Measurements from ENCODE around the gene GABRR1.

The GABRR1 gene

DNA sequence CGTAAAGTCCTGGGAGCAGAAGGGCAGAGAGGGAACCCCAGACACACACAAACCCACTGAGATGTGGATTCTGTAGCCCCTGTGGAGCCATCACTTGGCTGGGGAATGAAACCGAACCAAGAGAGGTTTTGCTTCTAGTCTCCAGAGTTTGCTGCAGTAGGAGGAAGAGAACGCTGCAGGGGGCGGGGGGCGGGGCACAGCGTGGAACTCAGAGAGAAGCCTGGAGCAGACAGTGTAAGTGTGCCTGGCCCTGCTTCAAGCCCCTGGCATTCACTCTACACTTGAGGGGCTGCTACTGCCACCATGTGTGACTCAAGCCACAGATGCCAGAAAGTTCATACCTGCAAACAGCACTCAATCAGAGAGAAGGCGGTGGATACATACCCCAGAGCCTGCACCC, 18.9 kb downstream of the GABRR1 start:
- H3K36me3 ChIP-seq (ENCODE audit: control insufficient read depth, insufficient read depth, low read length), result no peaks in the 10 kb centered on the region
- DNase-seq (ENCODE audit: low read depth, low spot score), result no peak
- H3K27me3 ChIP-seq (ENCODE audit: control insufficient read depth, insufficient read depth, low read length), result no peaks in the 10 kb centered on the region
- no peaks in the 10 kb centered on the region for H3K9me3 ChIP-seq (ENCODE audit: control insufficient read depth, insufficient read depth, low read length)
- H3K4me3 ChIP-seq (ENCODE audit: low read length), result no peak overlapping the region
- no CpG with 5 or more reads among the region's 7 CpGs for WGBS (ENCODE audit: insufficient coverage, insufficient read length)
- H3K27ac ChIP-seq (ENCODE audit: low read length), result no peak overlapping the region
- no peaks in the 10 kb centered on the region for H3K4me1 ChIP-seq (ENCODE audit: control insufficient read depth, insufficient read depth, low read length)

DNA sequence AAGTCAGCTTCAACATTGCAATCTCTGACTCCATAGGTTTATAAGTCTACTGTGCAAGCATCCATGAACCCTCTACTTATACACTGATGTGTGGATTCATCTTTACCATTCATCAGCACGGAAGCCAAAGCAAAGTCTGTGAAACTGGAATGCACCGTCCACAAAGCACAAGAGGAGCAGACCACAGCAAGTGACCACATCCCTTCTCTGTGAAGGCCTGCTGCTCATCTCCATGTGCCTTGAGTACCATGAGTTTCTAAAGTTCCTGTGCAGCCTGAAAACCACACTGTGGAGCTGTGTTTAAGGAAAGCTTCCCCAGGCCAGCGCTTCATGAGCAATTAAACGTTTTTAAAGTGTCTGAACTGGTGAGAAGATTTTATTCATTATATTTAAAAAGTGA, 20.0 kb downstream of the GABRR1 start:
- DNase-seq (ENCODE audit: low read depth, low spot score), result no peak
- Histone ChIP-seq H3K4me1 (ENCODE audit: control insufficient read depth, insufficient read depth, low read length) (no peaks in the 10 kb centered on the region), H3K27me3 (ENCODE audit: control insufficient read depth, insufficient read depth, low read length) (no peaks in the 10 kb centered on the region), H3K9me3 (ENCODE audit: control insufficient read depth, insufficient read depth, low read length) (no peaks in the 10 kb centered on the region), H3K4me3 (ENCODE audit: low read length) (no peak overlapping the region), H3K36me3 (ENCODE audit: control insufficient read depth, insufficient read depth, low read length) (no peaks in the 10 kb centered on the region), H3K27ac (ENCODE audit: low read length) (no peak overlapping the region)
- WGBS (ENCODE audit: insufficient coverage, insufficient read length), result no CpG with 5 or more reads among the region's 4 CpGs

DNA sequence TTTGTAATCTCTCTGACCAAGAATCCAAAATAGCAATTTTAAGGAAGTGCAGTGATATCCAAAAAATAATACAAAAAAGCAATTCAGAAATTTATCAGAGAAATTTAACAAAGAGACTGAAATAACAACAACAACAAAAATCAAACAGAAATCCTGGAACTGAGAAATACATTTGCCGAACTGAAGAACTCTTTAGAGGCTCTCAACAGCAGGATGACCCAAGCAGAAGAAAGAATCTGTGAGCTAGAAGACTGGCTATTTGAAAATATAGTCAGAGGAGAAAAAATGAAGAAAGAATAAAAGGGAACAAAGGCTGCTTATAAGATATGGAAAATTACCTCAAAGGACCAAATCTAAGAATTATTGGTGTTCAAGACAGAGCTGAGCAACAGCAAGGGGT, 22.6 kb downstream of the GABRR1 start:
- 0 out of 2 replicates have a peak, but pooled peaks cover 2% of the 10 kb centered on the region for H3K4me1 ChIP-seq (ENCODE audit: control insufficient read depth, insufficient read depth, low read length)
- H3K4me3 ChIP-seq (ENCODE audit: low read length), result no peak overlapping the region
- H3K27ac ChIP-seq (ENCODE audit: low read length), result no peak overlapping the region
- no peaks in the 10 kb centered on the region for H3K9me3 ChIP-seq (ENCODE audit: control insufficient read depth, insufficient read depth, low read length)
- H3K36me3 ChIP-seq (ENCODE audit: control insufficient read depth, insufficient read depth, low read length), result no peaks in the 10 kb centered on the region
- H3K27me3 ChIP-seq (ENCODE audit: control insufficient read depth, insufficient read depth, low read length), result no peaks in the 10 kb centered on the region
- DNase-seq (ENCODE audit: low read depth, low spot score), result no peak
- WGBS (ENCODE audit: insufficient coverage, insufficient read length), result no CpG with 5 or more reads among the region's 1 CpG

DNA sequence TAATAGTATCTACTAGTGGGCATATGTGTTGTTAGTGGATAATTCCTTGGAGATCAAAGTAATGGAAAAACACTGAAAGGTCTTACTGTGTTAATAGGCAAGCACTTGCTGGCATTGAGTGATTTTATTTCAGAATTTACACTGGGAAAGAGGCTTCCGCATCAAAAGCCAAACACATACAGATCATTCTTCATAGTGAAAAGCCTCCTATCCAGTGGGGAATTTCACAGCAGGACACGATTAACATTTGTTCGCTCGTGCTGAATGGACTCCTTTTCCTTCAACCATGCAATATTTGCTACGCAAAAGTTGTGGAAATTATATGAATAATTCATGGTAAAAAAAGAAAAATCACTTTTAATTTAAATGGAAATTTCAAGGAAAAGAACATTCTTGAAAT, 26.4 kb downstream of the GABRR1 start:
- no peak overlapping the region for H3K27ac ChIP-seq (ENCODE audit: low read length)
- H3K27me3 ChIP-seq (ENCODE audit: control insufficient read depth, insufficient read depth, low read length), result no peaks in the 10 kb centered on the region
- DNase-seq (ENCODE audit: low read depth, low spot score), result no peak
- 0 out of 2 replicates have a peak, but pooled peaks cover 2% of the 10 kb centered on the region for H3K4me1 ChIP-seq (ENCODE audit: control insufficient read depth, insufficient read depth, low read length)
- WGBS (ENCODE audit: insufficient coverage, insufficient read length), result no CpG with 5 or more reads among the region's 5 CpGs
- no peaks in the 10 kb centered on the region for H3K9me3 ChIP-seq (ENCODE audit: control insufficient read depth, insufficient read depth, low read length)
- H3K4me3 ChIP-seq (ENCODE audit: low read length), result no peak overlapping the region
- H3K36me3 ChIP-seq (ENCODE audit: control insufficient read depth, insufficient read depth, low read length), result no peaks in the 10 kb centered on the region

DNA sequence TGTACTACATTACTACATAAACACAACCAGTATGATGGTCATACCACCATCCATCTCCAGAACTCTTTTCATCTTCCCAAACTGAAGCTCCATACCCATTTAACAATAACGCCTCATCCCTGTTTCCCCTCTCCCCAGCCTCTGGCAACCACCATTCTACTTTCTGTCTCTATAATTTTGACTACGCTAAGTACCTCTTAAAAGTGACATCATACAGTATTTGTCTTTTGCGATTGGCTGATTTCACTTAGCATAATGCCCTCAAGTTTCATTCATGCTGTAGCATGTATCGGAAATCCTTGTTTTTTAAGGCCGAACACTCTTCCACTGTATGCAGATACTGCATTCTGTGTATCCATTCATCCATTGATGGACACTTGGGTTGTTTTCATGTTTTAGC, 29.7 kb downstream of the GABRR1 start:
- no peaks in the 10 kb centered on the region for H3K36me3 ChIP-seq (ENCODE audit: control insufficient read depth, insufficient read depth, low read length)
- DNase-seq (ENCODE audit: low read depth, low spot score), result no peak
- no peaks in the 10 kb centered on the region for H3K9me3 ChIP-seq (ENCODE audit: control insufficient read depth, insufficient read depth, low read length)
- no CpG with 5 or more reads among the region's 5 CpGs for WGBS (ENCODE audit: insufficient coverage, insufficient read length)
- 0 out of 2 replicates have a peak, but pooled peaks cover 2% of the 10 kb centered on the region for H3K4me1 ChIP-seq (ENCODE audit: control insufficient read depth, insufficient read depth, low read length)
- H3K4me3 ChIP-seq (ENCODE audit: low read length), result no peak overlapping the region
- no peaks in the 10 kb centered on the region for H3K27me3 ChIP-seq (ENCODE audit: control insufficient read depth, insufficient read depth, low read length)
- H3K27ac ChIP-seq (ENCODE audit: low read length), result no peak overlapping the region

DNA sequence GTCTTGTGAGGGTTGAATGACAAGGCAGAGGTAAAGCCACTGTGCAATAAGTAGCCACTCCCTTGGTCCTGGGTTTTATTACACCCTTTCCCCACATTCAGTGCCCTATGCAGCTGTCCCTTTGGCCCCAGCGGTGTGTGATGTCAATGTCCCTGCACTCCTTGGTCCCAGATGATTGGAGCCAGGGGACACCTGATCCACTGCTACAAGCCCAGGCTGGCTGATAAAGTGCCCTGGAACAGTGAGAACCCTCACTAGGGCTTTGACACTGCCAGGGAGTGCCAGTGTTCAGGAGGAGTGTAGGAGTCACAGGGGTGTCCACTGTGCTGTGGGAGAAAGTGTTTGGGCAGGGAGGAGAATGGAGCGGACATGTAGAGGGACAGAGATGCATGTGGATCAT, 30.4 kb downstream of the GABRR1 start:
- no peak for DNase-seq (ENCODE audit: low read depth, low spot score)
- WGBS (ENCODE audit: insufficient coverage, insufficient read length), result no CpG with 5 or more reads among the region's 2 CpGs
- no peaks in the 10 kb centered on the region for H3K9me3 ChIP-seq (ENCODE audit: control insufficient read depth, insufficient read depth, low read length)
- H3K4me1 ChIP-seq (ENCODE audit: control insufficient read depth, insufficient read depth, low read length), result 0 out of 2 replicates have a peak, but pooled peaks cover 2% of the 10 kb centered on the region
- no peaks in the 10 kb centered on the region for H3K36me3 ChIP-seq (ENCODE audit: control insufficient read depth, insufficient read depth, low read length)
- H3K27me3 ChIP-seq (ENCODE audit: control insufficient read depth, insufficient read depth, low read length), result no peaks in the 10 kb centered on the region
- H3K4me3 ChIP-seq (ENCODE audit: low read length), result no peak overlapping the region
- no peak overlapping the region for H3K27ac ChIP-seq (ENCODE audit: low read length)

DNA sequence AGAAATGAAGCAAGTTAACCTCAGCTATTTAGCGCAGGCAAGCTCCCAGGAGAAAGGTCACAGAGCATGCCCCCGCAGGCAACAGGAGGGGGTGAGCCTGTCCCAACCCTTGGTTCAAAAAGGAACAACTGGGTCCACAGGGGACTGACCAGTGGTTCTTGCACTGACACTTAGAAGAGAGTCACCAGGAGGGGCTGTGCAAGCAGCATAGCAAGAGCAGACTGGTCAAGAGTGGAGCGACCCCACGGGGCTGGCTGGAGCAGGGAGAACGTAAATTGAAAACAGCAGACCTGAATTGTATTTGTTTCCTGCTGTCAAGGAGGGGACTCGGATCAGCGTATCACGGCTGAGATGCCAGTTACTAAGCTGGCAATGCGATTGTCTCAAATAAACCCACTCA, 32.8 kb downstream of the GABRR1 start:
- no peak for DNase-seq (ENCODE audit: low read depth, low spot score)
- no peak overlapping the region for H3K27ac ChIP-seq (ENCODE audit: low read length)
- H3K27me3 ChIP-seq (ENCODE audit: control insufficient read depth, insufficient read depth, low read length), result no peaks in the 10 kb centered on the region
- H3K4me3 ChIP-seq (ENCODE audit: low read length), result no peak overlapping the region
- H3K9me3 ChIP-seq (ENCODE audit: control insufficient read depth, insufficient read depth, low read length), result no peaks in the 10 kb centered on the region
- WGBS (ENCODE audit: insufficient coverage, insufficient read length), result no CpG with 5 or more reads among the region's 9 CpGs
- H3K4me1 ChIP-seq (ENCODE audit: control insufficient read depth, insufficient read depth, low read length), result no peaks in the 10 kb centered on the region
- no peaks in the 10 kb centered on the region for H3K36me3 ChIP-seq (ENCODE audit: control insufficient read depth, insufficient read depth, low read length)

DNA sequence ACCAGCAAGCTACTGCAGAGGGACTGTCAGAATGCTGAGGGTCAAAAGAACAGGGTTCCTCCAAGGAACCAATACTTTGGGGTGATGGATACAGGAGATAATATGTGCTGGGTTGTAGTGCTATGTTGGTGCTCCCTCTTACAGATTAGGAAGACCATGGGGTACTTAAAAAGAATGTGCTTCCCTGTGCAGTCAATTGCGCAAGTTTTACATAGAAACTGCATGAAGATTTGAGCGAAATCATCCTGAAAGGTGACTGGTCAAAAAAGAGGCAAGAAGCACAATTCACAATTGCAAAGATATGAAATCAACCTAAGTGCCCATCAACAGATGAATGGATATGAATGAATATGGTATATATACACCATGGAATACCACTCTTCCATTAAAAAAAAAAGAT, 33.9 kb downstream of the GABRR1 start:
- Histone ChIP-seq H3K27me3 (ENCODE audit: control insufficient read depth, insufficient read depth, low read length) (no peaks in the 10 kb centered on the region), H3K4me3 (ENCODE audit: low read length) (no peak overlapping the region), H3K36me3 (ENCODE audit: control insufficient read depth, insufficient read depth, low read length) (no peaks in the 10 kb centered on the region), H3K27ac (ENCODE audit: low read length) (no peak overlapping the region), H3K4me1 (ENCODE audit: control insufficient read depth, insufficient read depth, low read length) (no peaks in the 10 kb centered on the region), H3K9me3 (ENCODE audit: control insufficient read depth, insufficient read depth, low read length) (no peaks in the 10 kb centered on the region)
- WGBS (ENCODE audit: insufficient coverage, insufficient read length), result no CpG with 5 or more reads among the region's 2 CpGs
- DNase-seq (ENCODE audit: low read depth, low spot score), result no peak

DNA sequence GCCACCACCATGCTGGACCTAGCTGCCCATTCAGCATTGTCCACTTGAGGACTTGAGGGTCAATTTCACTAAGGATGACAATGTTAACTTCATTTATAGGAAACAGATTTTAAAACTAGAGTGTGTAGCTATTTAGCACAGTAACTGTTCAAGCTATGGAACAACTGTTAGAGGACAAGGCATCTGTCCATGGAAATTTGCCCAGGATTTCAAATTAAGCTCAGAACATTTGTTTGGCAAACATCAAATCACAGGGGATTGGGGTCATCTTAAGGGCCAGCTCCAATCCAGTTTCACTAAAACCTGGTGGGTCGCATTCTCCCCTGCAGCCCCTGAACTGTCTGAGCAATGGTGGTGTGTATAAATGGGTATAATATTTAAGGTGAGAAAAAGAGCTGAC, 36.2 kb downstream of the GABRR1 start:
- no CpG with 5 or more reads among the region's 1 CpG for WGBS (ENCODE audit: insufficient coverage, insufficient read length)
- H3K36me3 ChIP-seq (ENCODE audit: control insufficient read depth, insufficient read depth, low read length), result no peaks in the 10 kb centered on the region
- no peaks in the 10 kb centered on the region for H3K9me3 ChIP-seq (ENCODE audit: control insufficient read depth, insufficient read depth, low read length)
- H3K27me3 ChIP-seq (ENCODE audit: control insufficient read depth, insufficient read depth, low read length), result no peaks in the 10 kb centered on the region
- no peak overlapping the region for H3K4me3 ChIP-seq (ENCODE audit: low read length)
- no peak overlapping the region for H3K27ac ChIP-seq (ENCODE audit: low read length)
- H3K4me1 ChIP-seq (ENCODE audit: control insufficient read depth, insufficient read depth, low read length), result no peaks in the 10 kb centered on the region
- DNase-seq (ENCODE audit: low read depth, low spot score), result no peak

DNA sequence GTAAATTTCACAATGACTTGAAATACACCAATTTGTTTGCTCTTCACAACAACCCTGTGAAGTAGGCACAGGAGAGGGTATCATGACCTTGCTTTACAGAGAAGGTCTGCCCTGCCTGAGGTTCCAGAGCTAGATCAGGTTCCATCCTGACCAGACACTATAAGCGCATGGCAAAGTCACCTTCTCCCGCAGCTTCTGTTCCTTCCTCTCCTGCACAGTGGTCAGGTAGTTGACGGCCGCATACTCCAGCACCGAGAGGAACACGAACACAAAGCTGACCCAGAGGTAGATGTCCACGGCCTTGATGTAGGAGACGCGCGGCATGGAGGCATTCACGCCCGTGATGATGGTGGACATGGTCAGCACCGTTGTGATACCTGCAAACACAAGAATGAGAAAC, 37.0 kb downstream of the GABRR1 start:
- Histone ChIP-seq H3K36me3 (ENCODE audit: control insufficient read depth, insufficient read depth, low read length) (no peaks in the 10 kb centered on the region), H3K9me3 (ENCODE audit: control insufficient read depth, insufficient read depth, low read length) (no peaks in the 10 kb centered on the region), H3K27ac (ENCODE audit: low read length) (no peak overlapping the region), H3K4me3 (ENCODE audit: low read length) (no peak overlapping the region), H3K27me3 (ENCODE audit: control insufficient read depth, insufficient read depth, low read length) (no peaks in the 10 kb centered on the region), H3K4me1 (ENCODE audit: control insufficient read depth, insufficient read depth, low read length) (no peaks in the 10 kb centered on the region)
- no peak for DNase-seq (ENCODE audit: low read depth, low spot score)
- WGBS (ENCODE audit: insufficient coverage, insufficient read length), result no CpG with 5 or more reads among the region's 13 CpGs

DNA sequence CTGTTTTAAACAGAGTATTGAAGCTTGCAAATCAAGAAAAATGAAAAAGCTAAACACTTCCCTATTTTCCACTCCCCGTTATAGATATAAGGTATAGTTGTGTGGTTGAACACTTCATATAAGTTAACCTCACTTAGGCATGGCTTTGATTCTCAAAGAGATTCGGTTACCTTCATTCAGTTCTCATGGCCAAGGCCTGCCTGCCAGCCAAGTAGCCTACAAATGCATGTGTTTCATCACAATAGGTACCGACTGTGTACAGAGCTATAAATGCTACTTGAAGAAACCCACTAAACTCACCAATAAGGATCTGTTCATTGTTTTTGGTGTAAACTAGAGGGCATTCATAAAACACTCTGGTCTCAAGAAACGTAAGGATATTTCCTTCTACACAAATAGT, 43.5 kb downstream of the GABRR1 start:
- H3K27me3 ChIP-seq (ENCODE audit: control insufficient read depth, insufficient read depth, low read length), result no peaks in the 10 kb centered on the region
- no peaks in the 10 kb centered on the region for H3K9me3 ChIP-seq (ENCODE audit: control insufficient read depth, insufficient read depth, low read length)
- DNase-seq (ENCODE audit: low read depth, low spot score), result no peak
- no peaks in the 10 kb centered on the region for H3K36me3 ChIP-seq (ENCODE audit: control insufficient read depth, insufficient read depth, low read length)
- no peaks in the 10 kb centered on the region for H3K4me1 ChIP-seq (ENCODE audit: control insufficient read depth, insufficient read depth, low read length)
- H3K27ac ChIP-seq (ENCODE audit: low read length), result no peak overlapping the region
- H3K4me3 ChIP-seq (ENCODE audit: low read length), result no peak overlapping the region
- no CpG with 5 or more reads among the region's 4 CpGs for WGBS (ENCODE audit: insufficient coverage, insufficient read length)
